ENCODE results near the gene PCDHB14. TPM values are rescaled to one million over a fixed set of nuclear protein-coding genes. Genes with fewer than 3 reads are reported as not detected.

Gene PCDHB14
- total RNA-seq, 4 donors from 2014 or later = 1.5 to 2.9 (median 2.4) TPM

GRCh38 chr5:141269195-141269594 is 46.1 kb downstream of the PCDHB14 start:
- intact Hi-C loops (cut with DNase I) = no loop called here
- Histone ChIP-seq H3K9me3 (peaks cover 3 to 100% (median 93%) of the 10 kb centered on the region in 3 donors), H3K27ac (no peak overlapping the region), H3K27me3 (no peaks in the 10 kb centered on the region), H3K4me1 (no peaks in the 10 kb centered on the region), H3K36me3 (no peaks in the 10 kb centered on the region), H3K4me3 (no peak overlapping the region)
- WGBS, 2 donors = 90 to 97% methylated on average over 4 of the region's 4 CpGs
- TF ChIP-seq POLR2A (IDR thresholded peaks at IDR 0.05) (no peak), CTCF (IDR thresholded peaks at IDR 0.05) (no peak)
- no peak for DNase-seq

- intact Hi-C loops (cut with DNase I) = no loop called here
- peaks cover 0 to 100% (median 87%) of the 10 kb centered on the region in 3 donors for H3K9me3 ChIP-seq
- H3K36me3 ChIP-seq = no peaks in the 10 kb centered on the region
- no peaks in the 10 kb centered on the region for H3K27me3 ChIP-seq
- 31 to 54% methylated on average over 3 of the region's 3 CpGs for WGBS, 2 donors
- TF ChIP-seq CTCF (IDR thresholded peaks at IDR 0.05) (no peak), POLR2A (IDR thresholded peaks at IDR 0.05) (no peak)
- H3K4me3 ChIP-seq = no peak overlapping the region
- no peak for DNase-seq
- H3K27ac ChIP-seq = no peak overlapping the region
- no peaks in the 10 kb centered on the region for H3K4me1 ChIP-seq
Measured at GRCh38 chr5:141272906-141273305, 49.8 kb downstream of the PCDHB14 start.

Other genes with a start within 250 kb of the PCDHB14 start
- gene PCDHB1, start 172.0 kb upstream of the PCDHB14 start, total RNA-seq = not detected
- 1 to 10 TPM in 2 of 4 donors, under 1 TPM in 2; 0.53 to 2.3 (median 0.97) TPM for gene PCDHB2, start 128.7 kb upstream of the PCDHB14 start, total RNA-seq
- gene PCDHB3, start 122.9 kb upstream of the PCDHB14 start, total RNA-seq = under 1 TPM; 0.30 to 0.76 (median 0.71) TPM
- gene PCDHB4, start 101.5 kb upstream of the PCDHB14 start, total RNA-seq = 1 to 10 TPM in 2 of 4 donors, under 1 TPM in 2; 0.30 to 2.4 (median 1.3) TPM
- 1 to 10 TPM in 2 of 4 donors, under 1 TPM in 2; 0.11 to 1.3 (median 0.86) TPM for gene PCDHB5, start 88.1 kb upstream of the PCDHB14 start, total RNA-seq
- gene PCDHB6, start 73.3 kb upstream of the PCDHB14 start, total RNA-seq = under 1 TPM in 1 of 4 donors, not detected in 3; 0.19 TPM
- under 1 TPM in 3 of 4 donors, not detected in 1; 0.76 to 0.95 (median 0.87) TPM for gene PCDHB7, start 50.7 kb upstream of the PCDHB14 start, total RNA-seq
- gene PCDHB8, start 45.6 kb upstream of the PCDHB14 start, total RNA-seq = under 1 TPM in 3 of 4 donors, not detected in 1; 0.09 to 0.38 (median 0.32) TPM
- gene PCDHB16, start 41.0 kb upstream of the PCDHB14 start, total RNA-seq = 1 to 10 TPM in 1 of 4 donors, under 1 TPM in 3; 0.11 to 1.3 (median 0.61) TPM
- gene PCDHB9, start 36.2 kb upstream of the PCDHB14 start, total RNA-seq = under 1 TPM in 3 of 4 donors, not detected in 1; 0.30 to 0.57 (median 0.44) TPM
- gene PCDHB10, start 31.0 kb upstream of the PCDHB14 start, total RNA-seq = 1 to 10 TPM in 2 of 4 donors, under 1 TPM in 2; 0.26 to 1.3 (median 0.76) TPM
- gene PCDHB11, start 23.7 kb upstream of the PCDHB14 start, total RNA-seq = 1 to 10 TPM in 1 of 4 donors, under 1 TPM in 3; 0.26 to 2.1 (median 0.49) TPM
- 1 to 10 TPM in 3 of 4 donors, under 1 TPM in 1; 0.22 to 2.6 (median 1.6) TPM for gene PCDHB12, start 14.6 kb upstream of the PCDHB14 start, total RNA-seq
- 1 to 10 TPM; 2.0 to 2.7 (median 2.3) TPM for gene PCDHB13, start 9.4 kb upstream of the PCDHB14 start, total RNA-seq
- 1 to 10 TPM in 2 of 4 donors, under 1 TPM in 2; 0.09 to 1.3 (median 1.0) TPM for gene PCDHB15, start 22.1 kb downstream of the PCDHB14 start, total RNA-seq
- 1 to 10 TPM in 1 of 4 donors, under 1 TPM in 3; 0.29 to 2.2 (median 0.87) TPM for gene SLC25A2, start 80.7 kb downstream of the PCDHB14 start, total RNA-seq
- gene TAF7, start 97.4 kb downstream of the PCDHB14 start, total RNA-seq = 10 to 100 TPM; 29.8 to 42.3 (median 35.6) TPM
- under 1 TPM; 0.19 to 0.66 (median 0.34) TPM for gene PCDHGA1, start 107.2 kb downstream of the PCDHB14 start, total RNA-seq
- gene PCDHGA2, start 115.4 kb downstream of the PCDHB14 start, total RNA-seq = 1 to 10 TPM in 1 of 4 donors, under 1 TPM in 3; 0.15 to 2.9 (median 0.61) TPM
- 1 to 10 TPM in 1 of 4 donors, under 1 TPM in 3; 0.45 to 1.5 (median 0.52) TPM for gene PCDHGA3, start 120.5 kb downstream of the PCDHB14 start, total RNA-seq
- 1 to 10 TPM in 3 of 4 donors, under 1 TPM in 1; 0.29 to 1.9 (median 1.5) TPM for gene PCDHGB1, start 126.8 kb downstream of the PCDHB14 start, total RNA-seq
- gene PCDHGA4, start 131.7 kb downstream of the PCDHB14 start, total RNA-seq = 1 to 10 TPM in 2 of 4 donors, under 1 TPM in 2; 0.12 to 2.9 (median 1.1) TPM
- gene PCDHGB2, start 136.7 kb downstream of the PCDHB14 start, total RNA-seq = 1 to 10 TPM in 3 of 4 donors, under 1 TPM in 1; 0.09 to 2.9 (median 1.8) TPM
- gene PCDHGA5, start 140.8 kb downstream of the PCDHB14 start, total RNA-seq = 1 to 10 TPM in 3 of 4 donors, under 1 TPM in 1; 0.38 to 2.3 (median 1.8) TPM
- gene PCDHGB3, start 146.9 kb downstream of the PCDHB14 start, total RNA-seq = 1 to 10 TPM in 3 of 4 donors, under 1 TPM in 1; 0.26 to 2.7 (median 2.2) TPM
- 1 to 10 TPM in 3 of 4 donors, under 1 TPM in 1; 0.76 to 2.9 (median 2.0) TPM for gene PCDHGA6, start 150.5 kb downstream of the PCDHB14 start, total RNA-seq
- 1 to 10 TPM in 3 of 4 donors, under 1 TPM in 1; 0.32 to 3.2 (median 2.5) TPM for gene PCDHGA7, start 159.4 kb downstream of the PCDHB14 start, total RNA-seq
- gene PCDHGB4, start 164.4 kb downstream of the PCDHB14 start, total RNA-seq = 1 to 10 TPM; 1.2 to 3.8 (median 2.8) TPM
- gene PCDHGA8, start 169.3 kb downstream of the PCDHB14 start, total RNA-seq = 1 to 10 TPM in 3 of 4 donors, under 1 TPM in 1; 0.41 to 1.7 (median 1.4) TPM
- 1 to 10 TPM; 5.5 to 7.5 (median 6.7) TPM for gene PCDHGB5, start 174.6 kb downstream of the PCDHB14 start, total RNA-seq
- gene PCDHGA9, start 179.4 kb downstream of the PCDHB14 start, total RNA-seq = 1 to 10 TPM; 3.8 to 5.5 (median 5.1) TPM
- gene PCDHGB6, start 184.7 kb downstream of the PCDHB14 start, total RNA-seq = 1 to 10 TPM; 1.4 to 5.7 (median 4.2) TPM
- 1 to 10 TPM; 4.1 to 8.0 (median 7.3) TPM for gene PCDHGA10, start 189.6 kb downstream of the PCDHB14 start, total RNA-seq
- gene PCDHGB7, start 194.3 kb downstream of the PCDHB14 start, total RNA-seq = 10 to 100 TPM in 1 of 4 donors, 1 to 10 TPM in 3; 4.1 to 10.9 (median 5.8) TPM
- 1 to 10 TPM; 1.1 to 4.2 (median 3.5) TPM for gene PCDHGA11, start 197.7 kb downstream of the PCDHB14 start, total RNA-seq
- 1 to 10 TPM; 2.0 to 8.0 (median 2.5) TPM for gene PCDHGA12, start 207.2 kb downstream of the PCDHB14 start, total RNA-seq